Measurements from ENCODE around the gene COLEC12.

DNA sequence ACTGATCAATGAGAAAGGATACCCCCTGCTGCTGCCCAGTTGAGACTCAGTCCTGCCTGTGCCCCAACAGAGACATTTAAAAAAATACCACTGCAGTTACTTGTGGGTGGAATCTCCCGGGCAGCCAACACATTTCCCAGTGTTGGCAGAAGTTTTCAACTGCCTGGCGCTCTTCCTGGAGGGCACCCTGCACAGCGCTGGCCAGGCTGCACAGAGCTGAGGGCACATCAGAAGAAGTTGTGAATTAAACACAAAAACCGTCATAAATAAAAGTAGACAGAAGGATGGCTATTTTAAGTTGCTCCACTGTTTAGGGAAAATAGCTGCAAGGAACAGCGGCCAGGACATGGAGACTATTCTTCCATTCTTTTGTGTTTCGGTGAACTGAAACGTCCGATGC is 122.4 kb downstream of the COLEC12 start:
- TF ChIP-seq, protein P1, sequence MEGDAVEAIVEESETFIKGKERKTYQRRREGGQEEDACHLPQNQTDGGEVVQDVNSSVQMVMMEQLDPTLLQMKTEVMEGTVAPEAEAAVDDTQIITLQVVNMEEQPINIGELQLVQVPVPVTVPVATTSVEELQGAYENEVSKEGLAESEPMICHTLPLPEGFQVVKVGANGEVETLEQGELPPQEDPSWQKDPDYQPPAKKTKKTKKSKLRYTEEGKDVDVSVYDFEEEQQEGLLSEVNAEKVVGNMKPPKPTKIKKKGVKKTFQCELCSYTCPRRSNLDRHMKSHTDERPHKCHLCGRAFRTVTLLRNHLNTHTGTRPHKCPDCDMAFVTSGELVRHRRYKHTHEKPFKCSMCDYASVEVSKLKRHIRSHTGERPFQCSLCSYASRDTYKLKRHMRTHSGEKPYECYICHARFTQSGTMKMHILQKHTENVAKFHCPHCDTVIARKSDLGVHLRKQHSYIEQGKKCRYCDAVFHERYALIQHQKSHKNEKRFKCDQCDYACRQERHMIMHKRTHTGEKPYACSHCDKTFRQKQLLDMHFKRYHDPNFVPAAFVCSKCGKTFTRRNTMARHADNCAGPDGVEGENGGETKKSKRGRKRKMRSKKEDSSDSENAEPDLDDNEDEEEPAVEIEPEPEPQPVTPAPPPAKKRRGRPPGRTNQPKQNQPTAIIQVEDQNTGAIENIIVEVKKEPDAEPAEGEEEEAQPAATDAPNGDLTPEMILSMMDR (IDR thresholded peaks at IDR 0.05), result no peak
- no peak for TF ChIP-seq POLR2A (IDR thresholded peaks at IDR 0.05)
